Measurements from ENCODE around the gene LRRC70. TPM values are rescaled to one million over a fixed set of nuclear protein-coding genes. Genes with fewer than 3 reads are reported as not detected.
"Not testable (repeated sequence)": the region's sequence is repeated elsewhere in the genome, so short reads cannot be mapped to it uniquely, and the experiment has no call there.

LRRC70 gene
- total and polyA plus RNA-seq, 7 experiments from 2014 or later, result 0.89 to 13.0 (median 2.0) TPM

DNA sequence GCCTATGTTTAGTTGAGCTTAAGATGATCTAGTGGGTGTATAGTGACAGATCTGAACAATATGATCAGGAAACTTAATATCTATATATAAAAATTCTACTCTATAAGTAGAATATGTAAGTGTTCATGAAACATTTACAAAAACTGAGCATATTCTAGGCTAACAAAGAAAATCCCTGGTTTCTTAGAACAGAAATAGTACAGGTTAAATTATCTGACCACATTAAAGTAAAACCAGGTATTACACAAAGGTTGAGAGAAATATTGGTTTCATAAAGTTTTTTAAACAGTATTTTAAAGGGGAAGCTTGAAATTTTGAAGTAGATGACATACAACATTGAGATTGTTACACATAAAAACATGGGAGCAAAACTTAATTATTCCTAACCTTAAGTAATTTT is 39.3 kb downstream of the LRRC70 start:
- H3K4me3 ChIP-seq (ENCODE audit: low read length), result no peak overlapping the region
- no peaks in the 10 kb centered on the region for H3K36me3 ChIP-seq (ENCODE audit: control insufficient read depth in 2 of 3, insufficient read depth in 3 of 3, low read length in 3 of 3)
- H3K9me3 Mint-ChIP-seq, result peaks cover 0 to 2% (median 0%) of the 10 kb centered on the region in 11 donors
- no peaks in the 10 kb centered on the region for H3K9me3 ChIP-seq (ENCODE audit: control insufficient read depth in 2 of 3, low read length in 3 of 3)
- H3K36me3 Mint-ChIP-seq, result peaks cover 0 to 26% (median 15%) of the 10 kb centered on the region in 5 donors
- no peak overlapping the region for H3K4me3 Mint-ChIP-seq
- no peaks in the 10 kb centered on the region for H3K27me3 Mint-ChIP-seq
- H3K27ac Mint-ChIP-seq, result peak overlapping the region in 1 of 9 donors; percentile 32
- no peak overlapping the region for H3K27ac ChIP-seq (ENCODE audit: low read depth, low read length)
- no peaks in the 10 kb centered on the region for H3K4me1 ChIP-seq (ENCODE audit: control insufficient read depth in 2 of 2, insufficient read depth in 2 of 2, low read length in 2 of 2)
- ATAC-seq (no peak), DNase-seq (no peak)
- peaks cover 0 to 11% (median 0%) of the 10 kb centered on the region in 7 donors for H3K4me1 Mint-ChIP-seq
- ChIA-PET CTCF (no interaction called here), POLR2A (no interaction called here)
- intact Hi-C loops (cut with micrococcal nuclease), result no loop called here
- H3K27me3 ChIP-seq (ENCODE audit: control insufficient read depth in 2 of 2, insufficient read depth in 2 of 2, low read length in 2 of 2), result no peaks in the 10 kb centered on the region

- Histone ChIP-seq H3K27ac (ENCODE audit: low read depth, low read length) (no peak overlapping the region), H3K36me3 (ENCODE audit: control insufficient read depth in 2 of 3, insufficient read depth in 3 of 3, low read length in 3 of 3) (no peaks in the 10 kb centered on the region), H3K4me3 (ENCODE audit: low read length) (no peak overlapping the region), H3K27me3 (ENCODE audit: control insufficient read depth in 2 of 2, insufficient read depth in 2 of 2, low read length in 2 of 2) (no peaks in the 10 kb centered on the region), H3K9me3 (ENCODE audit: control insufficient read depth in 2 of 3, low read length in 3 of 3) (no peaks in the 10 kb centered on the region), H3K4me1 (ENCODE audit: control insufficient read depth in 2 of 2, insufficient read depth in 2 of 2, low read length in 2 of 2) (no peaks in the 10 kb centered on the region)
- CTCF ChIA-PET, result no interaction called here
- intact Hi-C loops (cut with micrococcal nuclease), result no loop called here
- no peak for ATAC-seq
- H3K4me3 Mint-ChIP-seq, result no peak overlapping the region
- no peaks in the 10 kb centered on the region for H3K9me3 Mint-ChIP-seq
- peak overlapping the region in 1 of 9 donors; percentile 78 for H3K27ac Mint-ChIP-seq
- H3K4me1 Mint-ChIP-seq, result peaks cover 0 to 6% (median 0%) of the 10 kb centered on the region in 7 donors
- no peak for DNase-seq
- peaks cover 0 to 5% (median 0%) of the 10 kb centered on the region in 5 donors for H3K36me3 Mint-ChIP-seq
- no peaks in the 10 kb centered on the region for H3K27me3 Mint-ChIP-seq
- POLR2A ChIA-PET, result no interaction called here
Observed at GRCh38 chr5:62620761-62621160, 42.1 kb downstream of the LRRC70 start.

GRCh38 chr5:62621280-62621679 is 42.7 kb downstream of the LRRC70 start:
- H3K27ac Mint-ChIP-seq, result peak overlapping the region in 2 of 9 donors; percentile 22 to 78
- intact Hi-C loops (cut with micrococcal nuclease), result no loop called here

DNA sequence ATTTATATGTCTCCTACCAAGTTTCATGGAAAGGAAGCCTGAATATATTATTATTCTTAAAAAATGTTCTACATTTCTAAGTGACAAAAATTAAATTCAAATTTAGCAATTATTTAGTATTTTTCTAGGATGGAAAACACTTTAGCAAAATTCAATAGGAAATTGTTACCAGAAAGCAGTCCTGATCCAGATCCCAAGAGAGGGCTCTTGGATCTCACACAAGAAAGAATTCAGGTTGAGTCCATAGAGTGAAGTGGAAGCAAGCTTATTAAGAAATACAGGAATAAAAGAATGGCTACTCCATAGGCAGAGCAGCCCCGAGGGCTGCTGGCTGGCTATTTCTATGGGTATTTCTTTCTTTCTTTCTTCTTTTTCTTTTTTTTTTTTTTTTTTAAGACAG is 44.7 kb downstream of the LRRC70 start:
- Histone ChIP-seq H3K4me1 (ENCODE audit: control insufficient read depth in 2 of 2, insufficient read depth in 2 of 2, low read length in 2 of 2) (no peaks in the 10 kb centered on the region), H3K4me3 (ENCODE audit: low read length) (no peak overlapping the region), H3K27ac (ENCODE audit: low read depth, low read length) (no peak overlapping the region), H3K27me3 (ENCODE audit: control insufficient read depth in 2 of 2, insufficient read depth in 2 of 2, low read length in 2 of 2) (no peaks in the 10 kb centered on the region), H3K9me3 (ENCODE audit: control insufficient read depth in 2 of 3, low read length in 3 of 3) (no peaks in the 10 kb centered on the region), H3K36me3 (ENCODE audit: control insufficient read depth in 2 of 3, insufficient read depth in 3 of 3, low read length in 3 of 3) (peaks cover 0 to 14% (median 0%) of the 10 kb centered on the region in 3 experiments)
- no peak overlapping the region for H3K27ac Mint-ChIP-seq
- peaks cover 0 to 6% (median 0%) of the 10 kb centered on the region in 7 donors for H3K4me1 Mint-ChIP-seq
- H3K27me3 Mint-ChIP-seq, result no peaks in the 10 kb centered on the region
- ChIA-PET CTCF (no interaction called here), POLR2A (no interaction called here)
- no peak overlapping the region for H3K4me3 Mint-ChIP-seq
- ATAC-seq (no peak), DNase-seq (no peak)
- intact Hi-C loops (cut with micrococcal nuclease), result no loop called here
- H3K9me3 Mint-ChIP-seq, result no peaks in the 10 kb centered on the region
- peaks cover 0 to 4% (median 0%) of the 10 kb centered on the region in 5 donors for H3K36me3 Mint-ChIP-seq

More at GRCh38 chr5:62621280-62621679, 42.7 kb downstream of the LRRC70 start:
- peaks cover 0 to 4% (median 0%) of the 10 kb centered on the region in 5 donors for H3K36me3 Mint-ChIP-seq
- POLR2A ChIA-PET, result no interaction called here
- Histone ChIP-seq H3K4me1 (ENCODE audit: control insufficient read depth in 2 of 2, insufficient read depth in 2 of 2, low read length in 2 of 2) (no peaks in the 10 kb centered on the region), H3K27ac (ENCODE audit: low read depth, low read length) (no peak overlapping the region), H3K4me3 (ENCODE audit: low read length) (no peak overlapping the region), H3K36me3 (ENCODE audit: control insufficient read depth in 2 of 3, insufficient read depth in 3 of 3, low read length in 3 of 3) (no peaks in the 10 kb centered on the region), H3K27me3 (ENCODE audit: control insufficient read depth in 2 of 2, insufficient read depth in 2 of 2, low read length in 2 of 2) (no peaks in the 10 kb centered on the region), H3K9me3 (ENCODE audit: control insufficient read depth in 2 of 3, low read length in 3 of 3) (no peaks in the 10 kb centered on the region)
- H3K27me3 Mint-ChIP-seq, result no peaks in the 10 kb centered on the region
- no peaks in the 10 kb centered on the region for H3K9me3 Mint-ChIP-seq
- no peak for DNase-seq
- no peak overlapping the region for H3K4me3 Mint-ChIP-seq
- CTCF ChIA-PET, result no interaction called here
- peaks cover 0 to 6% (median 0%) of the 10 kb centered on the region in 7 donors for H3K4me1 Mint-ChIP-seq
- no peak for ATAC-seq

GRCh38 chr5:62624436-62624835 is 45.8 kb downstream of the LRRC70 start:
- H3K27me3 ChIP-seq (ENCODE audit: control insufficient read depth in 2 of 2, insufficient read depth in 2 of 2, low read length in 2 of 2); H3K4me1 ChIP-seq (ENCODE audit: control insufficient read depth in 2 of 2, insufficient read depth in 2 of 2, low read length in 2 of 2); H3K27me3 Mint-ChIP-seq; H3K4me3 ChIP-seq (ENCODE audit: low read length); intact Hi-C loops (cut with micrococcal nuclease); H3K9me3 Mint-ChIP-seq; H3K4me1 Mint-ChIP-seq; H3K9me3 ChIP-seq (ENCODE audit: control insufficient read depth in 2 of 3, low read length in 3 of 3); POLR2A ChIA-PET; H3K27ac ChIP-seq (ENCODE audit: low read depth, low read length); CTCF ChIA-PET; DNase-seq; ATAC-seq; H3K4me3 Mint-ChIP-seq; H3K36me3 Mint-ChIP-seq: not testable (repeated sequence)
- H3K27ac Mint-ChIP-seq, result peak overlapping the region in 2 of 9 donors; percentile 14 to 80
- peaks cover 0 to 14% (median 0%) of the 10 kb centered on the region in 3 experiments for H3K36me3 ChIP-seq (ENCODE audit: control insufficient read depth in 2 of 3, insufficient read depth in 3 of 3, low read length in 3 of 3)

GRCh38 chr5:62626534-62626933 is 47.9 kb downstream of the LRRC70 start:
- H3K27me3 ChIP-seq (ENCODE audit: control insufficient read depth in 2 of 2, insufficient read depth in 2 of 2, low read length in 2 of 2), result no peaks in the 10 kb centered on the region
- H3K9me3 ChIP-seq (ENCODE audit: control insufficient read depth in 2 of 3, low read length in 3 of 3), result no peaks in the 10 kb centered on the region
- no peak overlapping the region for H3K4me3 ChIP-seq (ENCODE audit: low read length)
- peak overlapping the region in 2 of 9 donors; percentile 10 to 72 for H3K27ac Mint-ChIP-seq
- POLR2A ChIA-PET, result no interaction called here
- CTCF ChIA-PET, result no interaction called here
- no peak for ATAC-seq
- no peaks in the 10 kb centered on the region for H3K4me1 Mint-ChIP-seq
- peaks cover 0 to 14% (median 0%) of the 10 kb centered on the region in 3 experiments for H3K36me3 ChIP-seq (ENCODE audit: control insufficient read depth in 2 of 3, insufficient read depth in 3 of 3, low read length in 3 of 3)
- H3K9me3 Mint-ChIP-seq, result no peaks in the 10 kb centered on the region
- no peak overlapping the region for H3K4me3 Mint-ChIP-seq
- no peaks in the 10 kb centered on the region for H3K4me1 ChIP-seq (ENCODE audit: control insufficient read depth in 2 of 2, insufficient read depth in 2 of 2, low read length in 2 of 2)
- H3K27ac ChIP-seq (ENCODE audit: low read depth, low read length), result no peak overlapping the region
- no peaks in the 10 kb centered on the region for H3K27me3 Mint-ChIP-seq
- no peak for DNase-seq
- peaks cover 0 to 4% (median 0%) of the 10 kb centered on the region in 5 donors for H3K36me3 Mint-ChIP-seq
- intact Hi-C loops (cut with micrococcal nuclease), result no loop called here

- ChIA-PET CTCF (interaction anchor here (0.7 kb wide), 1 partner anchor 101 kb away, joined by 3 read pairs; no protein-coding TSS in a partner anchor), POLR2A (no interaction called here)
- Mint-ChIP-seq H3K9me3 (no peaks in the 10 kb centered on the region), H3K4me1 (no peaks in the 10 kb centered on the region), H3K4me3 (no peak overlapping the region), H3K27ac (peak overlapping the region in 2 of 9 donors; percentile 10 to 36), H3K36me3 (peaks cover 0 to 4% (median 0%) of the 10 kb centered on the region in 5 donors), H3K27me3 (no peaks in the 10 kb centered on the region)
- intact Hi-C loops (cut with micrococcal nuclease), result no loop called here
- Histone ChIP-seq H3K9me3 (ENCODE audit: control insufficient read depth in 2 of 3, low read length in 3 of 3) (no peaks in the 10 kb centered on the region), H3K27me3 (ENCODE audit: control insufficient read depth in 2 of 2, insufficient read depth in 2 of 2, low read length in 2 of 2) (no peaks in the 10 kb centered on the region), H3K4me1 (ENCODE audit: control insufficient read depth in 2 of 2, insufficient read depth in 2 of 2, low read length in 2 of 2) (no peaks in the 10 kb centered on the region), H3K4me3 (ENCODE audit: low read length) (no peak overlapping the region), H3K36me3 (ENCODE audit: control insufficient read depth in 2 of 3, insufficient read depth in 3 of 3, low read length in 3 of 3) (peaks cover 0 to 14% (median 0%) of the 10 kb centered on the region in 3 experiments), H3K27ac (ENCODE audit: low read depth, low read length) (no peak overlapping the region)
- no peak for ATAC-seq
- no peak for DNase-seq
Observed at GRCh38 chr5:62627121-62627520, 48.5 kb downstream of the LRRC70 start.
